C4-2B (cell line): ENCODE data around the gene ST6GALNAC3.

Experiments used
- H3K27ac ChIP-seq: fragments of 450-650 bp; 2 replicates; pipeline ENCODE4 v1.5.1; 2017
- CTCF ChIP-seq: fragments of 450-650 bp; conservative IDR thresholded peaks from 2 replicates; pipeline ENCODE4 v1.5.1; 2017; ENCODE audit warnings: mild to moderate bottlenecking
- ZFX ChIP-seq: fragments of 450-650 bp; IDR thresholded peaks from 2 replicates; pipeline ENCODE4 v1.6.1; 2017

The ST6GALNAC3 gene

GRCh38 chr1:76124196-76124595 is 49.6 kb downstream of the ST6GALNAC3 start:
- H3K27ac ChIP-seq, result no peak overlapping the region
- no peak for TF ChIP-seq CTCF
- TF ChIP-seq ZFX, result no peak

GRCh38 chr1:76125473-76126219 is 51.1 kb downstream of the ST6GALNAC3 start:
- no peak overlapping the region for H3K27ac ChIP-seq
- TF ChIP-seq ZFX, result no peak
- no peak for TF ChIP-seq CTCF

GRCh38 chr1:76128096-76128495 is 53.5 kb downstream of the ST6GALNAC3 start:
- no peak for TF ChIP-seq ZFX
- TF ChIP-seq CTCF, result no peak
- H3K27ac ChIP-seq, result no peak overlapping the region

- no peak overlapping the region for H3K27ac ChIP-seq
- TF ChIP-seq CTCF, result no peak
- TF ChIP-seq ZFX, result no peak
Measured at GRCh38 chr1:76129731-76130130, 55.2 kb downstream of the ST6GALNAC3 start.

GRCh38 chr1:76130992-76131391 is 56.4 kb downstream of the ST6GALNAC3 start:
- TF ChIP-seq CTCF (no peak), ZFX (no peak)
- H3K27ac ChIP-seq, result no peak overlapping the region

GRCh38 chr1:76133977-76134376 is 59.4 kb downstream of the ST6GALNAC3 start:
- TF ChIP-seq ZFX (no peak), CTCF (no peak)
- no peak overlapping the region for H3K27ac ChIP-seq

GRCh38 chr1:76135835-76136234 is 61.3 kb downstream of the ST6GALNAC3 start:
- H3K27ac ChIP-seq, result no peak overlapping the region
- TF ChIP-seq ZFX, result no peak
- TF ChIP-seq CTCF, result no peak
